ENCODE results near the gene CEACAM4.
"Not testable (repeated sequence)": the region's sequence is repeated elsewhere in the genome, so short reads cannot be mapped to it uniquely, and the experiment has no call there.

The CEACAM4 gene

GRCh38 chr19:41626877-41627276, at the start of gene CEACAM4:
CEACAM4 (minus strand) TSS chr19:41627074; CDS start chr19:41626963, 111 bp downstream.
- no peak for TF ChIP-seq CTCF (IDR thresholded peaks at IDR 0.05; ENCODE audit: low read depth, low read length)
- no peak for DNase-seq (ENCODE audit: extremely low read depth, low read depth)

GRCh38 chr19:41671486-41671885, 44.6 kb upstream of the CEACAM4 start:
- DNase-seq (ENCODE audit: extremely low read depth, low read depth), result no peak
- no peak for TF ChIP-seq CTCF (IDR thresholded peaks at IDR 0.05; ENCODE audit: low read depth, low read length)

- TF ChIP-seq CTCF (IDR thresholded peaks at IDR 0.05; ENCODE audit: low read depth, low read length), result no peak
- no peak for DNase-seq (ENCODE audit: extremely low read depth, low read depth)
Observed at GRCh38 chr19:41670755-41671154, 43.9 kb upstream of the CEACAM4 start.

- no peak for DNase-seq (ENCODE audit: extremely low read depth, low read depth)
- TF ChIP-seq CTCF (IDR thresholded peaks at IDR 0.05; ENCODE audit: low read depth, low read length), result no peak
Observed at GRCh38 chr19:41668315-41668714, 41.4 kb upstream of the CEACAM4 start.

- TF ChIP-seq CTCF (IDR thresholded peaks at IDR 0.05; ENCODE audit: low read depth, low read length), result no peak
- no peak for DNase-seq (ENCODE audit: extremely low read depth, low read depth)
Observed at GRCh38 chr19:41666075-41666474, 39.2 kb upstream of the CEACAM4 start.

GRCh38 chr19:41657157-41657556, 30.3 kb upstream of the CEACAM4 start:
- DNase-seq (ENCODE audit: extremely low read depth, low read depth), result no peak
- TF ChIP-seq CTCF (IDR thresholded peaks at IDR 0.05; ENCODE audit: low read depth, low read length), result no peak

- not testable (repeated sequence) for DNase-seq (ENCODE audit: extremely low read depth, low read depth)
Observed at GRCh38 chr19:41656756-41657155, 29.9 kb upstream of the CEACAM4 start.

GRCh38 chr19:41652250-41652649, 25.4 kb upstream of the CEACAM4 start:
- no peak for DNase-seq (ENCODE audit: extremely low read depth, low read depth)
- no peak for TF ChIP-seq CTCF (IDR thresholded peaks at IDR 0.05; ENCODE audit: low read depth, low read length)

Data from AG09319 (cell line).